DND-41 (cell line): ENCODE measurements around the gene PDE4B.
"Not testable (repeated sequence)": the region's sequence is repeated elsewhere in the genome, so short reads cannot be mapped to it uniquely, and the experiment has no call there.

Source experiments
- ATAC-seq: fragments of 200-7000 bp; cut with Tn5 transposase; 3 replicates; pipeline ENCODE4 v1.9.1; 2021; ENCODE audit warnings: low read depth; ENCODE audit not compliant: insufficient read depth
- DNase-seq: peaks from one replicate; pipeline ENCODE4 v3.0.0-alpha.2; 2020
- H2AFZ ChIP-seq: 2 replicates; pipeline ENCODE4 v1.6.0; 2012; ENCODE audit warnings: low read depth, low read length
- H3K27ac ChIP-seq: 2 replicates; pipeline ENCODE4 v1.5.1; 2012; ENCODE audit warnings: low read length, inconsistent platforms
- H3K27me3 ChIP-seq: fragments of 200-600 bp; sonication (generic); 2 replicates; pipeline ENCODE4 v1.6.0; 2012; ENCODE audit warnings: low read length, mild to moderate bottlenecking, inconsistent platforms; ENCODE audit not compliant: insufficient read depth, poor library complexity
- H3K36me3 ChIP-seq: 2 replicates; pipeline ENCODE4 v1.5.1; 2012; ENCODE audit warnings: low read length, inconsistent platforms; ENCODE audit not compliant: insufficient read depth
- H3K4me1 ChIP-seq: 2 replicates; pipeline ENCODE4 v1.5.1; 2012; ENCODE audit warnings: mild to moderate bottlenecking, low read length; ENCODE audit not compliant: insufficient read depth
- H3K4me2 ChIP-seq: 2 replicates; pipeline ENCODE4 v1.6.0; 2012; ENCODE audit warnings: mild to moderate bottlenecking, moderate library complexity, low read length, inconsistent platforms; ENCODE audit not compliant: insufficient read depth
- H3K4me3 ChIP-seq, 2 experiments: fragments of 200-600 bp in 1 of 2; shearing (Covaris generic) in 1 of 2; 2 replicates each; pipeline ENCODE4 v1.5.1; 2012 to 2016; ENCODE audit warnings: inconsistent platforms in 2 of 2, low read length in 2 of 2, mild to moderate bottlenecking in 2 of 2, low read depth in 1 of 2, moderate library complexity in 1 of 2
- H3K79me2 ChIP-seq: 2 replicates; pipeline ENCODE4 v1.6.0; 2012; ENCODE audit warnings: low read length, inconsistent platforms; ENCODE audit not compliant: insufficient read depth
- H3K9ac ChIP-seq: 2 replicates; pipeline ENCODE4 v1.6.0; 2012; ENCODE audit warnings: low read depth, mild to moderate bottlenecking, inconsistent platforms, low read length, moderate library complexity
- H3K9me3 ChIP-seq: 2 replicates; pipeline ENCODE4 v1.5.1; 2012; ENCODE audit warnings: low read length, moderate library complexity, mild to moderate bottlenecking, inconsistent platforms; ENCODE audit not compliant: insufficient read depth, severe bottlenecking
- H4K20me1 ChIP-seq: 2 replicates; pipeline ENCODE4 v1.6.0; 2012; ENCODE audit warnings: low read length; ENCODE audit not compliant: insufficient read depth
- EZH2 ChIP-seq: IDR thresholded peaks from 3 replicates; pipeline ENCODE4 v1.6.1; 2012; ENCODE audit warnings: borderline replicate concordance, low read depth, mild to moderate bottlenecking, moderate library complexity, low read length, inconsistent platforms; ENCODE audit not compliant: severe bottlenecking
- TF ChIP-seq, protein P1 (sequence below): IDR thresholded peaks from 2 replicates; pipeline ENCODE4 v1.5.1; 2012; ENCODE audit warnings: borderline replicate concordance, low read length, moderate library complexity, mild to moderate bottlenecking; ENCODE audit not compliant: poor library complexity, severe bottlenecking; ENCODE audit errors: extremely low read depth

Gene PDE4B

DNA sequence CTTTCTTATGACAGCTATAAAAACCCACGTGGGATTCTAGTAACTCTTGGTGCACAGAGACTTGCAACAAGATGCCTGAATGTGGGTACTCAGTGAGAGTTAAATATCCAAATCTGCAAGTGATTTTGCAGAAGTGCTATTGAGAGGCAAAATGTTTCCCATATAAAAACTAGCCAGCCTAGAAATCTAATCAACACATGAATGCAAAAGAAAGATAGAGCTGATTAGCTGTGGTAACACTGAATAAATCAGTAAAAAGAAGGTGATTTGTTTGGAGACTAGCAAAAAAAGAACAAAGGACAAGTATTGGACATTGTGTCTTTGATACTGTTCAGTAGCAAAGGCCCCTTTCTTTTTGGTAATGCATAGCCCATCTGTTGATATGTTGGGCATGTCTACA is 527.5 kb downstream of the PDE4B start:
- Histone ChIP-seq H3K9ac (no peak overlapping the region), H3K27ac (no peak overlapping the region), H3K4me3 (no peak overlapping the region), H2AFZ (no peak overlapping the region), H3K79me2 (no peaks in the 10 kb centered on the region), H4K20me1 (no peaks in the 10 kb centered on the region), H3K9me3 (no peaks in the 10 kb centered on the region), H3K4me1 (no peaks in the 10 kb centered on the region), H3K4me2 (no peak overlapping the region), H3K36me3 (no peaks in the 10 kb centered on the region), H3K27me3 (no peaks in the 10 kb centered on the region)
- no peak for TF ChIP-seq EZH2
- TF ChIP-seq, protein P1, sequence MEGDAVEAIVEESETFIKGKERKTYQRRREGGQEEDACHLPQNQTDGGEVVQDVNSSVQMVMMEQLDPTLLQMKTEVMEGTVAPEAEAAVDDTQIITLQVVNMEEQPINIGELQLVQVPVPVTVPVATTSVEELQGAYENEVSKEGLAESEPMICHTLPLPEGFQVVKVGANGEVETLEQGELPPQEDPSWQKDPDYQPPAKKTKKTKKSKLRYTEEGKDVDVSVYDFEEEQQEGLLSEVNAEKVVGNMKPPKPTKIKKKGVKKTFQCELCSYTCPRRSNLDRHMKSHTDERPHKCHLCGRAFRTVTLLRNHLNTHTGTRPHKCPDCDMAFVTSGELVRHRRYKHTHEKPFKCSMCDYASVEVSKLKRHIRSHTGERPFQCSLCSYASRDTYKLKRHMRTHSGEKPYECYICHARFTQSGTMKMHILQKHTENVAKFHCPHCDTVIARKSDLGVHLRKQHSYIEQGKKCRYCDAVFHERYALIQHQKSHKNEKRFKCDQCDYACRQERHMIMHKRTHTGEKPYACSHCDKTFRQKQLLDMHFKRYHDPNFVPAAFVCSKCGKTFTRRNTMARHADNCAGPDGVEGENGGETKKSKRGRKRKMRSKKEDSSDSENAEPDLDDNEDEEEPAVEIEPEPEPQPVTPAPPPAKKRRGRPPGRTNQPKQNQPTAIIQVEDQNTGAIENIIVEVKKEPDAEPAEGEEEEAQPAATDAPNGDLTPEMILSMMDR: no peak
- DNase-seq: no peak
- ATAC-seq: no peak

DNA sequence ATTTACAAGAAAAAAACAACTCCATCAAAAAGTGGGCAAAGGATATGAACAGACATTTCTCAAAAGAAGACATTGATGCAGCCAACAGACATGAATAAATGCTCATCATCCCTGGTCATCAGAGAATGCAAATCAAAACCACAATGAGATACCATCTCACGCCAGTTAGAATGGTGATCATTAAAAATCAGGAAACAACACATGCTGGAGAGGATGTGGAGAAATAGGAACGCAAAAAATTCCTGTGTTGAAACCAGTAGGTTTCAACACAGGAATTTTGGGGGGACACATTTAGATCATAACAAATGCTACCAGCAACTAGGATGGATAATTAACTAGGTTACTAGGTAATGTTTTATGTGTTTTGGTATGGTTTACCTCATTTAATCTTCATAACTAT is 529.8 kb downstream of the PDE4B start:
- not testable (repeated sequence) for H3K79me2 ChIP-seq, H3K9me3 ChIP-seq, H3K4me3 ChIP-seq, H3K27ac ChIP-seq, H3K36me3 ChIP-seq, H3K4me1 ChIP-seq, H3K27me3 ChIP-seq, H2AFZ ChIP-seq, H3K4me2 ChIP-seq, DNase-seq, H3K9ac ChIP-seq, H4K20me1 ChIP-seq, ATAC-seq

DNA sequence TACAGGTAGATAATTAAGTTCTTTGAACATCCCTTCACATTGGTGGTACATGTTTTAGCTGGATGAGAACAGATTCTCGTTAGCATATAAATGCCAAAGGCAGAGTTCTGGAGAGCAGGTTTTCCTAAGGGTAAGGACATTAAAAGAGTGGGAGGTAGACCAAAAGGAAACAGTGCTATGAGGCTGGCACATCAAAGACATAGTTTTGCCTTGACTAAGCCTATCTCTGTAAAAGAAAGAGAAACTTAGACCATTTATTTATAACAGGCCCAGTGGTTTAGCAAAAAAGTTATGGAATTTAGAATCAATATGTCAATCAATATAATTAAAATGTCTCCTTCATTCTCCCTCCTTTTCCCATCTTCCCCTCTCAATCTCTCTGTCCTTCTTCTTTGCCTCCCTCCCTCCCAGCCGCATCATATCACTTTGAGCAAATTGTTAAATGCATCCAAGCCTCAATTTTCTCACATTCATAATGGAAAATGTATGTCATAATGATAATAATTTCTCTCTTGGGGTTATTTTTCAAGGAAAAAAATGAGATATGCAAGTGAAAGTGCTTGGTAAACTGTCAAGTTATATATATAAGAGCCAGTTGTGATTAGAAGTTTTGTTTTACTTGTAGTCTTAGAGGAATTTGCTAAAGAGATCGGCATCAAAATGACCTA is 531.4 kb downstream of the PDE4B start:
- H2AFZ ChIP-seq: no peak overlapping the region
- H3K4me1 ChIP-seq: no peaks in the 10 kb centered on the region
- no peaks in the 10 kb centered on the region for H3K79me2 ChIP-seq
- no peak overlapping the region for H3K9ac ChIP-seq
- H4K20me1 ChIP-seq: no peaks in the 10 kb centered on the region
- H3K4me3 ChIP-seq: no peak overlapping the region
- no peak overlapping the region for H3K27ac ChIP-seq
- no peak for DNase-seq
- no peak overlapping the region for H3K4me2 ChIP-seq
- no peaks in the 10 kb centered on the region for H3K9me3 ChIP-seq
- H3K36me3 ChIP-seq: no peaks in the 10 kb centered on the region
- TF ChIP-seq, protein P1: no peak
- TF ChIP-seq EZH2: no peak
- H3K27me3 ChIP-seq: peaks cover 3% of the 10 kb centered on the region
- no peak for ATAC-seq

DNA sequence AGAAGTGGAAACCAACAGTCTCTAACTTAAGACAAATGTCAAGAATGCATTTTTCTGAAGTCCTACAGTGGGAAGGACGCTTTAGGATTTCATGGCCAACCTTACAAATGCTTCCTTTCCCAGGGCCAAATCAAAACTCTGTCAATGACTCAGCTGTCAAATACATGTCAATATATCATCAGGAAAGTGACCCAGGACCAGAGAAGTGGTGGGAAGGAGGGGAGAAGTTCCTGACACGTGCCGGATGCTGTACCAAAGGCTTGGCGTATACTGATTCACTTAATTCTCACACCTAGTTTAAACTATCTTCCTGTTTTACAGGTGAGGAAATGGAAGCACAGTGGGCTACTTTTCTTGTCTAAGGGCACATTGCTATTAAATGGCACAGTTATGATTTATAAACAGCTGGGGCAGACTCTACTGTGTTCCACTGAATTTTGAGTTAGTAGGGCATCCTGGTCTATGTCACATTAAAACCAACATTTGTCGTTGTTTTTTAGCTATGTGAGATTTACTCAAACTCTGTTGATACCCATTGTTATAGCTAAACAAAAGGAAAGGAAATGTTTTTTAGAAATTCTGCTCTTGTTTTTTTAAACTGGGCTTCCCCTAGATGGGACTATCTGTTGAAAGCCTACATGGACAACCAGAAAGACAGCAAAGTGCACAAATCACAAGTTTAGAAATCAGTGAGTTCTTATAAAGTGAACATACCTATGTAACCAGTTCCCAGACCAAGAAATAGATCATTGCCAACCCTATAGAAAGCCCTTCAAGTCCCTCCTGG is 533.1 kb downstream of the PDE4B start:
- Histone ChIP-seq H3K4me3 (no peak overlapping the region), H4K20me1 (no peaks in the 10 kb centered on the region), H3K27me3 (peaks cover 11% of the 10 kb centered on the region), H2AFZ (no peak overlapping the region), H3K9me3 (no peaks in the 10 kb centered on the region), H3K9ac (no peak overlapping the region), H3K4me1 (peaks cover 8% of the 10 kb centered on the region), H3K4me2 (no peak overlapping the region), H3K79me2 (no peaks in the 10 kb centered on the region), H3K27ac (no peak overlapping the region), H3K36me3 (no peaks in the 10 kb centered on the region)
- no peak for DNase-seq
- no peak for ATAC-seq
- no peak for TF ChIP-seq EZH2
- TF ChIP-seq, protein P1: no peak
